ENCODE results near the gene YWHAG. TPM values are rescaled to one million over a fixed set of nuclear protein-coding genes. Genes with fewer than 3 reads are reported as not detected.
A peak's percentile ranks its signal among the peaks of the same experiment; 100 is the strongest.

The YWHAG gene
- total and polyA plus RNA-seq, 2 of the 13 experiments (the other 11 are each of a cell fraction or from before 2014, with no cell fraction given): 36.9 to 67.5 TPM

DNA sequence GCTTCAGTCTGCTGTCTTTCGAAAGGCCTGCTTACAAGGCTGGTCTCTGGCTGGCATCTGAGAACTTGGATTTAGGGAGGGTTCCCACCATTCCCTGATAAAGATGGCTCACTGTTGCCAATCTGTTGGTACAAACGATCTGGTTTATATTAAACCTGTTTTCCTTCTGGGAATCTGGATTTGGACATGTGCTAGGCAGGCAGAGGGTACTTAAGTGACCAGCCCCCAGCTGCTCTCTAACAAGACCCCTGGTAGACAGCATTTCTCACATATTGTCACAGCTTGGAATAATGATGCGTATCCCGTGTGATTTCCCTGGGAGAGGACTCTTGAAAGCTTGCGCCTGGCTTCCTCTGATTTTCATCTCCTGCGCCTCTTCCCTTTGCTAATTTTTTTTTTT lies 21.6 kb downstream of the YWHAG start (continued):
- TF ChIP-seq, protein P1, sequence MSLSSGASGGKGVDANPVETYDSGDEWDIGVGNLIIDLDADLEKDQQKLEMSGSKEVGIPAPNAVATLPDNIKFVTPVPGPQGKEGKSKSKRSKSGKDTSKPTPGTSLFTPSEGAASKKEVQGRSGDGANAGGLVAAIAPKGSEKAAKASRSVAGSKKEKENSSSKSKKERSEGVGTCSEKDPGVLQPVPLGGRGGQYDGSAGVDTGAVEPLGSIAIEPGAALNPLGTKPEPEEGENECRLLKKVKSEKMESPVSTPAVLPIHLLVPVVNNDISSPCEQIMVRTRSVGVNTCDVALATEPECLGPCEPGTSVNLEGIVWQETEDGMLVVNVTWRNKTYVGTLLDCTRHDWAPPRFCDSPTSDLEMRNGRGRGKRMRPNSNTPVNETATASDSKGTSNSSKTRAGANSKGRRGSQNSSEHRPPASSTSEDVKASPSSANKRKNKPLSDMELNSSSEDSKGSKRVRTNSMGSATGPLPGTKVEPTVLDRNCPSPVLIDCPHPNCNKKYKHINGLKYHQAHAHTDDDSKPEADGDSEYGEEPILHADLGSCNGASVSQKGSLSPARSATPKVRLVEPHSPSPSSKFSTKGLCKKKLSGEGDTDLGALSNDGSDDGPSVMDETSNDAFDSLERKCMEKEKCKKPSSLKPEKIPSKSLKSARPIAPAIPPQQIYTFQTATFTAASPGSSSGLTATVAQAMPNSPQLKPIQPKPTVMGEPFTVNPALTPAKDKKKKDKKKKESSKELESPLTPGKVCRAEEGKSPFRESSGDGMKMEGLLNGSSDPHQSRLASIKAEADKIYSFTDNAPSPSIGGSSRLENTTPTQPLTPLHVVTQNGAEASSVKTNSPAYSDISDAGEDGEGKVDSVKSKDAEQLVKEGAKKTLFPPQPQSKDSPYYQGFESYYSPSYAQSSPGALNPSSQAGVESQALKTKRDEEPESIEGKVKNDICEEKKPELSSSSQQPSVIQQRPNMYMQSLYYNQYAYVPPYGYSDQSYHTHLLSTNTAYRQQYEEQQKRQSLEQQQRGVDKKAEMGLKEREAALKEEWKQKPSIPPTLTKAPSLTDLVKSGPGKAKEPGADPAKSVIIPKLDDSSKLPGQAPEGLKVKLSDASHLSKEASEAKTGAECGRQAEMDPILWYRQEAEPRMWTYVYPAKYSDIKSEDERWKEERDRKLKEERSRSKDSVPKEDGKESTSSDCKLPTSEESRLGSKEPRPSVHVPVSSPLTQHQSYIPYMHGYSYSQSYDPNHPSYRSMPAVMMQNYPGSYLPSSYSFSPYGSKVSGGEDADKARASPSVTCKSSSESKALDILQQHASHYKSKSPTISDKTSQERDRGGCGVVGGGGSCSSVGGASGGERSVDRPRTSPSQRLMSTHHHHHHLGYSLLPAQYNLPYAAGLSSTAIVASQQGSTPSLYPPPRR (CRISPR knock-in tag; IDR thresholded peaks at IDR 0.05; ENCODE audit: borderline replicate concordance): no peak
- TF ChIP-seq JARID2 (CRISPR knock-in tag; IDR thresholded peaks at IDR 0.05; ENCODE audit: insufficient replicate concordance) (no peak), ZBTB7A (CRISPR knock-in tag; IDR thresholded peaks at IDR 0.05) (no peak), PRPF4 (IDR thresholded peaks at IDR 0.05; ENCODE audit: low read depth, low read length, poor library complexity, severe bottlenecking) (no peak), ZNF614 (CRISPR knock-in tag; IDR thresholded peaks at IDR 0.05; ENCODE audit: borderline replicate concordance) (no peak), TFAP4 (IDR thresholded peaks at IDR 0.05; ENCODE audit: borderline replicate concordance, low read depth) (no peak)

DNA sequence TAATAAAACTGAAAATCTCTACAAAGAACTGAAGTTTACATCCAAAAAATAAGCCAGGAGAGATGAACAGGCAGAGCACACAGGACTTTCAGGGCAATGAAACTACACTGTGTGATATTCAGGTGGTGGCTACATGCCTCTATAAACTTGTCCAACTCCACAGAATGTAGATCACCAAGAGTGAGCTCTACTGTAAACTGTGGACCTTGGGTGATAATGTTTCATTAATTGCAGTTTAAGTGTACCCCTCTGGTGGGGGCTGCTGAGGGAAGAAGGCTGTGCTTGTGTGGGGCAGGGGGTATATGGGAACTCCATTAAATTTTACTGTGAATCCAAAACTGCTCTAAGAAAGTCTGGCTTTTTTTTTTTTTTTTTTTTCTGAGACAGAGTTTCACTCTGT lies 22.7 kb downstream of the YWHAG start:
- Histone ChIP-seq H3K4me2 (ENCODE audit: low read depth, low read length) (no peak overlapping the region), H3K79me2 (ENCODE audit: insufficient read depth, low read length) (peaks cover 92% of the 10 kb centered on the region), H3K36me3 (replicated peaks in 1 of 2; ENCODE audit: control insufficient read depth in 1 of 2, insufficient read depth in 2 of 2, low read length in 2 of 2) (peaks cover 12 to 30% of the 10 kb centered on the region in 2 experiments), H3K4me1 (ENCODE audit: insufficient read depth, low read length) (peaks cover 33% of the 10 kb centered on the region), H3K9me3 (ENCODE audit: low read length) (no peaks in the 10 kb centered on the region), H4K20me1 (ENCODE audit: insufficient read depth, low read length) (peaks cover 65% of the 10 kb centered on the region), H2AFZ (ENCODE audit: low read length) (no peak overlapping the region), H3K9ac (ENCODE audit: insufficient read depth, low read depth, low read length) (no peak overlapping the region), H3K27me3 (ENCODE audit: control insufficient read depth in 1 of 2, insufficient read depth in 2 of 2, low read length in 2 of 2) (no peaks in the 10 kb centered on the region), H3K27ac (ENCODE audit: extremely low read length, insufficient read depth, low read length) (no peak overlapping the region), H3K4me3 (replicated peaks in 1 of 3; ENCODE audit: insufficient read depth in 1 of 3, low read depth in 2 of 3, low read length in 3 of 3) (no peak overlapping the region)
- DNase-seq (ENCODE audit: low spot score): no peak
- intact Hi-C loops (cut with micrococcal nuclease; ENCODE audit: unreplicated experiment): no loop called here
- TF ChIP-seq ZBTB7B (CRISPR knock-in tag; IDR thresholded peaks at IDR 0.05): no peak
- TF ChIP-seq ZNF850 (CRISPR knock-in tag; conservative IDR thresholded peaks at IDR 0.05): no peak
- TF ChIP-seq CHD4 (IDR thresholded peaks at IDR 0.05; ENCODE audit: borderline replicate concordance, low read length): no peak
- no peak for TF ChIP-seq ZNF616 (CRISPR knock-in tag; IDR thresholded peaks at IDR 0.05; ENCODE audit: low read depth)
- TF ChIP-seq FOSL1 (CRISPR knock-in tag; IDR thresholded peaks at IDR 0.05; ENCODE audit: borderline replicate concordance): no peak
- TF ChIP-seq, protein P2, sequence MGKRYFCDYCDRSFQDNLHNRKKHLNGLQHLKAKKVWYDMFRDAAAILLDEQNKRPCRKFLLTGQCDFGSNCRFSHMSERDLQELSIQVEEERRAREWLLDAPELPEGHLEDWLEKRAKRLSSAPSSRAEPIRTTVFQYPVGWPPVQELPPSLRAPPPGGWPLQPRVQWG (CRISPR knock-in tag; IDR thresholded peaks at IDR 0.05; ENCODE audit: borderline replicate concordance, low read depth): no peak
- no peak for TF ChIP-seq KDM1A (CRISPR knock-in tag; IDR thresholded peaks at IDR 0.05)
- TF ChIP-seq SATB2 (CRISPR knock-in tag; IDR thresholded peaks at IDR 0.05): no peak
- TF ChIP-seq, protein P3, sequence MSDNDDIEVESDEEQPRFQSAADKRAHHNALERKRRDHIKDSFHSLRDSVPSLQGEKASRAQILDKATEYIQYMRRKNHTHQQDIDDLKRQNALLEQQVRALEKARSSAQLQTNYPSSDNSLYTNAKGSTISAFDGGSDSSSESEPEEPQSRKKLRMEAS (IDR thresholded peaks at IDR 0.05): no peak
- TF ChIP-seq, protein P4, sequence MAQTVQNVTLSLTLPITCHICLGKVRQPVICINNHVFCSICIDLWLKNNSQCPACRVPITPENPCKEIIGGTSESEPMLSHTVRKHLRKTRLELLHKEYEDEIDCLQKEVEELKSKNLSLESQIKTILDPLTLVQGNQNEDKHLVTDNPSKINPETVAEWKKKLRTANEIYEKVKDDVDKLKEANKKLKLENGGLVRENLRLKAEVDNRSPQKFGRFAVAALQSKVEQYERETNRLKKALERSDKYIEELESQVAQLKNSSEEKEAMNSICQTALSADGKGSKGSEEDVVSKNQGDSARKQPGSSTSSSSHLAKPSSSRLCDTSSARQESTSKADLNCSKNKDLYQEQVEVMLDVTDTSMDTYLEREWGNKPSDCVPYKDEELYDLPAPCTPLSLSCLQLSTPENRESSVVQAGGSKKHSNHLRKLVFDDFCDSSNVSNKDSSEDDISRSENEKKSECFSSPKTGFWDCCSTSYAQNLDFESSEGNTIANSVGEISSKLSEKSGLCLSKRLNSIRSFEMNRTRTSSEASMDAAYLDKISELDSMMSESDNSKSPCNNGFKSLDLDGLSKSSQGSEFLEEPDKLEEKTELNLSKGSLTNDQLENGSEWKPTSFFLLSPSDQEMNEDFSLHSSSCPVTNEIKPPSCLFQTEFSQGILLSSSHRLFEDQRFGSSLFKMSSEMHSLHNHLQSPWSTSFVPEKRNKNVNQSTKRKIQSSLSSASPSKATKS (CRISPR knock-in tag; IDR thresholded peaks at IDR 0.05): no peak
- in situ Hi-C loops (cut with HindIII; ENCODE audit: extremely low pct_ligation_motif_present, low pct_unique_long_range_greater_than_20kb): no loop called here
- FAIRE-seq: no peak
- no TSS peak for BruUV-seq (replicated peaks)
- CTCF ChIA-PET (ENCODE audit: low intra/inter-chr PET ratio, low total read pairs): no interaction called here
- peak; percentile 22; the same call in 2 of the 3 replicates for ATAC-seq
- POLR2A ChIA-PET: interaction anchor here (1.4 kb wide), 1 partner anchor 73 kb away, joined by 3 read pairs; the partner anchor contains the start of gene SSC4D
